Measurements from ENCODE around the gene PRSS57. TPM values are rescaled to one million over a fixed set of nuclear protein-coding genes. Genes with fewer than 3 reads are reported as not detected.

The PRSS57 gene
- total RNA-seq, 2 donors from 2014 or later = 1.7 TPM; not detected in 1

GRCh38 chr19:690203-690602 is 5.0 kb downstream of the PRSS57 start:
- H3K9me3 ChIP-seq = no peaks in the 10 kb centered on the region
- H3K4me3 ChIP-seq = no peak overlapping the region
- H3K36me3 ChIP-seq = no peaks in the 10 kb centered on the region
- TF ChIP-seq POLR2A (IDR thresholded peaks at IDR 0.05) (no peak), CTCF (IDR thresholded peaks at IDR 0.05) (no peak), POLR2AphosphoS5 (IDR thresholded peaks at IDR 0.05) (no peak)
- 78% methylated on average over 18 of the region's 18 CpGs for WGBS
- H3K27me3 ChIP-seq (replicated peaks; ENCODE audit: insufficient read depth) = no peaks in the 10 kb centered on the region
- no peak overlapping the region for H3K27ac ChIP-seq
- H3K4me1 ChIP-seq (replicated peaks) = no peaks in the 10 kb centered on the region
- DNase-seq (ENCODE audit: low spot score) = no peak
- intact Hi-C loops (cut with DNase I) = no loop called here

- Histone ChIP-seq H3K27ac (no peak overlapping the region), H3K36me3 (no peaks in the 10 kb centered on the region), H3K4me1 (replicated peaks) (no peaks in the 10 kb centered on the region), H3K4me3 (no peak overlapping the region), H3K9me3 (no peaks in the 10 kb centered on the region), H3K27me3 (replicated peaks; ENCODE audit: insufficient read depth) (no peaks in the 10 kb centered on the region)
- 71% methylated on average over 17 of the region's 17 CpGs for WGBS
- no peak for TF ChIP-seq POLR2AphosphoS5 (IDR thresholded peaks at IDR 0.05)
- TF ChIP-seq POLR2A (IDR thresholded peaks at IDR 0.05) = no peak
- no peak for TF ChIP-seq CTCF (IDR thresholded peaks at IDR 0.05)
- DNase-seq (ENCODE audit: low spot score) = no peak
- intact Hi-C loops (cut with DNase I) = no loop called here
These were observed 6.3 kb downstream of the PRSS57 start for GRCh38 chr19:688992-689391.

- H3K9me3 ChIP-seq = no peaks in the 10 kb centered on the region
- WGBS = 43% methylated on average over 15 of the region's 15 CpGs
- H3K4me1 ChIP-seq (replicated peaks) = no peaks in the 10 kb centered on the region
- no peak overlapping the region for H3K27ac ChIP-seq
- H3K4me3 ChIP-seq = no peak overlapping the region
- no peak for TF ChIP-seq POLR2A (IDR thresholded peaks at IDR 0.05)
- TF ChIP-seq CTCF (IDR thresholded peaks at IDR 0.05) = no peak
- no peak for TF ChIP-seq POLR2AphosphoS5 (IDR thresholded peaks at IDR 0.05)
- H3K36me3 ChIP-seq = no peaks in the 10 kb centered on the region
- DNase-seq (ENCODE audit: low spot score) = no peak
- intact Hi-C loops (cut with DNase I) = no loop called here
- H3K27me3 ChIP-seq (replicated peaks; ENCODE audit: insufficient read depth) = no peaks in the 10 kb centered on the region
These were observed 7.0 kb downstream of the PRSS57 start for GRCh38 chr19:688214-688613.

GRCh38 chr19:687569-688166 is 7.6 kb downstream of the PRSS57 start:
- TF ChIP-seq POLR2A (IDR thresholded peaks at IDR 0.05) (no peak), POLR2AphosphoS5 (IDR thresholded peaks at IDR 0.05) (no peak), CTCF (IDR thresholded peaks at IDR 0.05) (no peak)
- Histone ChIP-seq H3K27ac (no peak overlapping the region), H3K36me3 (no peaks in the 10 kb centered on the region), H3K9me3 (no peaks in the 10 kb centered on the region), H3K27me3 (replicated peaks; ENCODE audit: insufficient read depth) (no peaks in the 10 kb centered on the region), H3K4me1 (replicated peaks) (no peaks in the 10 kb centered on the region), H3K4me3 (no peak overlapping the region)
- DNase-seq (ENCODE audit: low spot score) = no peak
- 89% methylated on average over 11 of the region's 11 CpGs for WGBS
- intact Hi-C loops (cut with DNase I) = no loop called here

- 72% methylated on average over 17 of the region's 17 CpGs for WGBS
- no peak for DNase-seq (ENCODE audit: low spot score)
- no peaks in the 10 kb centered on the region for H3K4me1 ChIP-seq (replicated peaks)
- no peak overlapping the region for H3K4me3 ChIP-seq
- H3K9me3 ChIP-seq = no peaks in the 10 kb centered on the region
- no peak for TF ChIP-seq POLR2AphosphoS5 (IDR thresholded peaks at IDR 0.05)
- TF ChIP-seq CTCF (IDR thresholded peaks at IDR 0.05) = no peak
- TF ChIP-seq POLR2A (IDR thresholded peaks at IDR 0.05) = no peak
- H3K27ac ChIP-seq = no peak overlapping the region
- intact Hi-C loops (cut with DNase I) = no loop called here
- H3K36me3 ChIP-seq = no peaks in the 10 kb centered on the region
- no peaks in the 10 kb centered on the region for H3K27me3 ChIP-seq (replicated peaks; ENCODE audit: insufficient read depth)
These were observed 8.5 kb downstream of the PRSS57 start for GRCh38 chr19:686589-687297.
